Measurements from ENCODE around the gene ZNF148.

Gene ZNF148

GRCh38 chr3:125213364-125213755 is 161.8 kb downstream of the ZNF148 start:
- DNase-seq, result no peak

GRCh38 chr3:125212509-125213363 is 162.4 kb downstream of the ZNF148 start, which contains the start of gene SLC12A8:
TSS of gene SLC12A8 (minus strand) at chr3:125212748. CDS start at chr3:125211349, 1,399 bp downstream.
- no peak for DNase-seq

DNA sequence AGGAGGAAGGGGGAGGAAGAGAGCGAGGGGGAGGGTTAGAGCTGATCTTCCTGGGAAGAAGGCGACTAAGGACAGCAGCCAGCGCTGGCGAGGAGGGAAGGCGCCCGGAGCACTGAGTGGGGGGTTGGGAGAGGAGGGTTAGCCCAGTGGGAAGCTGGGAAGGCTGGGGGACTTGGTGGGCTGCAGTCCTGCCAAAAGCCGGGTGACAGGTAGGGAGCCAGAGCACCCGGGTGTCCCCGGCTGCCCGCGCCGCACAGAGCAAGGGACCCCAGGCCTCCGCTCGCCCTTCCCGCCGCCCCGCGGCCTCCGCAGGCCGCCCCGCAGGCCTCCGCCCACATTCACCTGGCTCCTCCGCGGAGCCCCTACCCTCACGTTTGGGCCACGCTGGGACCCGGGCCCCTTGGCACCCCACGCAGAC is 163.0 kb downstream of the ZNF148 start:
- no peak for DNase-seq

GRCh38 chr3:125211523-125212090 is 163.5 kb downstream of the ZNF148 start:
- no peak for DNase-seq

- no peak for DNase-seq
Observed at GRCh38 chr3:125207949-125208568, 167.1 kb downstream of the ZNF148 start.

DNA sequence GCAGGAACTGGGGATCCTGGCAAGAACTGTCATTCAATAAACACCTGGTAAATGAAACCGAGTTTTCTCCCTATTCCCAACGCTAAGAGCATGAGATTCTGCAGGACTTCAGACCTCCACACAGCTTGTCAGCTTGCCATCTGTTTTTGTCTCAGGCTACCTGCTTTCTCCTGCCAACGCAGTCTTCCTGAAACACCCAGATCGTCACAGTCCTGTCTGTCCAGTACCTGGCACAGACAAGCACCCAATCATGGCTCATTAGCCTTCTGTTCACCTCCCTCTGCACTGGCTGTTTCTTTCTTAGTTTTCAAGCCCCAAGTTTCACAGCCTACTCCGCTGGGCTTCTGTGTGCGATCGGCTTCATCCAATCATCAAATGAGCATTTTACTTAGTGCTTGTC is 167.6 kb downstream of the ZNF148 start:
- no peak for DNase-seq

DNA sequence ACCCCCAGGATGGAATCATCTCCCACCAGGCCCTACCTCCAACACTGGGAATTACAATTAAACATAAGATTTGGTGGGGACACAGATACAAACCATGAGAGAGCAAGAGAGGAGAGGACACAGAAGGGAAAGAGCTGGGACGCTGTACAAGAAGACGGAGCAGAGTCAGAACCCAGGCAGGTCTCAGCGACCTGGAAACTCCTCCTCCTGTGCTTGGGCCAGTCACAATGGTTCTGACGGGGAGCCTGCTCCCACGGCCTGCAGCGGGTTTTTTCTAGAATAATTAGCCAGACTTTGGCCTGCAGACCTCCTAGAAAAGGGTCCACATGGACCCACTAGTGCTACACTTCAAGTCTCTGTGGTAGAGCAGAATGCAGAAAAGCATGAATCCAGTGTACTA is 168.2 kb downstream of the ZNF148 start:
- no peak for DNase-seq

- DNase-seq, result no peak
Observed at GRCh38 chr3:125203731-125204130, 171.4 kb downstream of the ZNF148 start.

- no peak for DNase-seq
Observed at GRCh38 chr3:125202197-125202596, 172.9 kb downstream of the ZNF148 start.

GRCh38 chr3:125200731-125201139 is 174.4 kb downstream of the ZNF148 start:
- no peak for DNase-seq

DNA sequence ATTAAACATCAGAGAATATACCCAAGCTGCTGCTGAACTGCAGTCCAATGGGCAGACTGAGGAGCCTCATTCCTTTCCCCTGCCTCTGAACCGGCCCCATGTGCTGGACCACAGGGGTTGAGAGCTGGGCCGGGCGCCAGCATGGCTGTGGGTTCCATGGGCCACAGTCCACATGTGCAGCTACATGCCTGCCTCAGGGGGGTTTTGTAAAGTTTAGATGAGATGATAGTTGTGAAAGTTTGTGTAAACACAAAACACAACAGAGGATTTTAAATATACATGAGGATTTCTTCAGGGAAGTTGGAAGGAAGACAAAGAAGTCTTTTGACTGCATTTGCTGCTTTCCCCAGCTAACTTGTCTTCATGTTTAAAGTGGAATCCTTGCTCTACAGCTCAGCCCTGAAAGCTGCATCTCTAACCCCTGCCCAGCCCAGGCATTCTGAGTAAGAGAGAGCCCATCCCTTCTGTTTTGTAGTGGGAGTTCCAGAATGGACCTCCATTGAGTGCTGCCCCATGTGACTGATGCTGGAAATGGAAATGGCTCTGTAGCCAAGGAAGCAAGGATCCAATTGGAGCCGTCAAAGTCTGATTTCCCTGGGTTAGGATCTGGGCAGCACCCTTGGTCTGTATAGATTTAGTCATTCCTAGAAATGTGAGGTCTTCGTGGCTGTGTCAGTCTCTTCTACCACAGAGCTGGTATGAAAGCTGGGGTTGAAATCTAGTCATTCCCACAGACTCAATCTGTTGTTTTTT is 180.1 kb downstream of the ZNF148 start:
- DNase-seq, result no peak

GRCh38 chr3:125194061-125194848 is 180.9 kb downstream of the ZNF148 start:
- DNase-seq, result no peak

DNA sequence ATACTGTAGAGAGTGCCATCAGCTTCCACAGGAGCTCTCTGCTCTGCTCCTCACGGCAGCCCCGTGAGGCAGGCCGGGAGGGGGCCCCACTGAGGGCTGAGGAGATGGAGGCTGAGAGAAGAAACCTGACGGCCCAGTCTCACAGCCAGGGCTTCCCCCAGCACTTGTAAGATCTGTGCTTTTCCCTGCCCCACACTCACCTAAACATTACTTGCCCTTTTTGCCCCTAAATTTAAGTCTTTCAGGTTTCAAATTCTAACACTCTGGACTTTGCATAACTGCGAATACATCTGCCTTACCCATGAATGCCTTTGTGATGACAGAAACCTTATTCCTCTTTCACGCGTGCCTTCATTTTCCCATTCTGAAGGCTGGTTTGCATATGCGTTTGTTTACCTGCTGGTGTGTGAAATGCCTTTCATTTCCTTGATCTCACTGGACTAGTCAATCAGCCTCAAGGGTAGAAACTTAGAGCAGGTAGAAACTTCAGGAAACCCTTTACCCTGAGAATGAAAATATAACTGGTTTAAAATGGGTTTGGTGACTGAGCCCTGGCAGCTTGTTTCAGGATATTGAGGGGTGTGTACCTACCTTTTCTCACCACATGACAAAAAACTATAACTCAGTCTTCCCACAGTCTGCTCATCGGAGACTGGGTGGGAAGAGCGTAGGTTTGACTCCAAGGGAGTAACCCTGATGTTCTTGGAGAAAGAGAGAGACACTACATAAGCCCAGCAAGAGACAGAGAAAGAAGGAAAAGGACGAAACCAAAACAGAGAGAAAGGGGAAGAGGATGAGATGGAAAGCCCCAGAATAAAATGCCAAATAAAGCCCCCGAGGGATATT is 182.7 kb downstream of the ZNF148 start:
- no peak for DNase-seq

GRCh38 chr3:125191730-125192129 is 183.4 kb downstream of the ZNF148 start:
- DNase-seq, result no peak

GRCh38 chr3:125191256-125191655 is 183.9 kb downstream of the ZNF148 start:
- DNase-seq, result no peak

DNA sequence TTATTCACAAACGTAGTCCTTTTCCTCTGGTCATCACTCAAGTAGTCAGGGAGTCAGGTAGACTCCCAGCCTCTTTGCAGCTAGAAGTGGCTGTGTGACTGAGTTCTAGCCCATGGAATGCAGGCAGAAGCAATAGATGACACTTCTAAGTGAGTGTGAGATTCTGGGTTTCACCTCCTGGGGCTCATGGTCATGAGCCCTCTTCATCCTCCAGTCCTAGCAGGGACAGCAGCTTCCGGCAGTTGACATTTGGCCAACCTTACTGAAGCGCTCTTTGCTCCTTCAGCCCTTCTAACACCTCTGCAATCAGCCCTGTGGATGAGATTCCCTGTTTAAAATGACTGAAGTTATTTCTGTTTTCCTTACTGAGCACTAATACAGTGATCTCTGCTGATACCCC is 184.3 kb downstream of the ZNF148 start:
- DNase-seq, result no peak

GRCh38 chr3:125189378-125190165 is 185.6 kb downstream of the ZNF148 start:
- no peak for DNase-seq

DNA sequence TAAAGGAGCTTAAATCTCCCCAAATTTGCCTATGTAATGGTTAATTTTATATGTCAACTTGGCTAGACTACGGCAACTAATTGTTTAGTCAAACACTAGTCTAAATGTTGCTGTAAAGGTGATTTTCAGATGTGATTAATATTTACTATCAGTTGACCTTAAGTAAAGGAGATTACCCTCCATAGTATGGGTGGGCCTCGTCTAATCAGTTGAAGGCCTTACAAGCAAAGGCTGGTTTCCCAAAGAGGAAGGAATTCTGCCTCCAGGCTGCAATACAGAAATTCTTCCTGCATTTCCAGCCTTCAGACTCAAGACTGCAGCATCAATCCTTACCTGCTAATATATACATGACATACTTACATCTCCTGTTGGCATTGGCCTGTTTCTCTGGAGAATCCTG is 186.2 kb downstream of the ZNF148 start:
- no peak for DNase-seq

DNA sequence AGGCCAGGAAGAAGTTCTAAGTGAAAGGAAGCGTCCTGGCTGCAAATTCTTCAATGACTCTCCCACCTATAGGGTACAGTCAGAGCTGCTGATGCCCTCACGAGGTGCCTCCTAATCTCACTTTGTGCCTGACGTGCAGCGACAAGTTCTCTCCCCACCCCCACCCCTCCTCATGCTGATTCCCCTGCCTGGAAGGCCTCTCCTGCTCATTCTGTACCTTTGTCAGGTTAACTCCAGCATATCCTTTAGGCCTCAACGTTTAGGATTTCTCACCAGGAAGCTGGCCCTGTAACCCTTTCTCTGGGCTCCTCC is 187.6 kb downstream of the ZNF148 start:
- no peak for DNase-seq

- no peak for DNase-seq
Observed at GRCh38 chr3:125186800-125187598, 188.1 kb downstream of the ZNF148 start.

Measured in activated effector memory CD4-positive, alpha-beta T cell treated with Interleukin-2 at 50 U/mL for 16 hours (primary cell).